ENCODE data around the gene PSMA7.

- no peak for TF ChIP-seq CTCF (IDR thresholded peaks at IDR 0.05)
- TF ChIP-seq EZH2 (IDR thresholded peaks at IDR 0.05; ENCODE audit: borderline replicate concordance, insufficient read depth, low read depth, low read length, poor library complexity, severe bottlenecking): no peak
Measured at GRCh38 chr20:62191781-62192559, 48.8 kb upstream of the PSMA7 start.
